K562 (cell line): ENCODE results near the gene MRTFB. TPM values are rescaled to one million over a fixed set of nuclear protein-coding genes. Genes with fewer than 3 reads are reported as not detected.

Source experiments
- ATAC-seq: fragments of 200-7000 bp; cut with Tn5 transposase; 3 replicates; pipeline ENCODE4 v1.9.1; 2020; ENCODE audit warnings: moderate library complexity
- BruUV-seq: library from RNA; stranded (reverse); fragments of 400-500 nt; replicated peaks from 2 replicates; lab custom pipeline; 2021; lab: Mats Ljungman, UMichigan
- CTCF ChIA-PET: fragments of 300-600 bp; formaldehyde crosslinking; extraction: SDS; loops from one replicate; lab custom pipeline; 2021; ENCODE audit warnings: low intra/inter-chr PET ratio; lab: Yijun Ruan, JAX
- POLR2A ChIA-PET: fragments of 300-600, 350-650 bp; sonication (Branson Sonifier 250); formaldehyde crosslinking; extraction: SDS; loops from one replicate; lab custom pipeline; 2021; ENCODE audit warnings: antibody characterized with exemption, inconsistent platforms; lab: Yijun Ruan, JAX
- DNase-seq, 4 experiments: peaks; one replicate each; pipeline versions ENCODE4 v3.0.0 to v3.0.0-alpha.2; 2011 to 2018; ENCODE audit warnings: low spot score in 3 of 4, mixed read lengths in 3 of 4; ENCODE audit errors: extremely low read depth in 1 of 4
- FAIRE-seq: peaks from 2 replicates; lab custom pipeline; 2011; peaks lifted over from hg19 to GRCh38; lab: Jason Lieb, UNC
- H2AFZ ChIP-seq: 2 replicates; pipeline ENCODE4 v1.6.0; 2011; ENCODE audit warnings: low read depth, low read length, control low read depth, inconsistent platforms
- H3K27ac ChIP-seq: fragments of 200-600 bp; 3 replicates; pipeline ENCODE4 v1.8.0; 2011; ENCODE audit warnings: low read depth, mild to moderate bottlenecking, control low read depth, inconsistent platforms, low read length, moderate library complexity, mixed read lengths; ENCODE audit errors: extremely low read depth
- H3K27me3 ChIP-seq, 2 experiments: fragments of 300-600 bp in 1 of 2; 2 replicates in 1 of 2; 3 replicates in 1 of 2; pipeline versions ENCODE4 v1.6.0 to v1.8.0; 2011; ENCODE audit warnings: inconsistent platforms in 2 of 2, low read length in 2 of 2, mild to moderate bottlenecking in 1 of 2, mixed read lengths in 1 of 2, moderate library complexity in 1 of 2; ENCODE audit not compliant: control insufficient read depth in 2 of 2, insufficient read depth in 2 of 2
- H3K36me3 ChIP-seq: fragments of 300-600 bp; 3 replicates; pipeline ENCODE4 v1.8.0; 2011; ENCODE audit warnings: mild to moderate bottlenecking, low read length, inconsistent platforms; ENCODE audit not compliant: control insufficient read depth, insufficient read depth
- H3K4me1 ChIP-seq, 2 experiments: fragments of 200-600 bp in 1 of 2; replicated peaks in 1 of 2; 2 replicates in 1 of 2; 3 replicates in 1 of 2; pipeline versions ENCODE4 v1.5.1 to v1.8.0; 2011; ENCODE audit warnings: inconsistent platforms in 2 of 2, low read length in 2 of 2, mild to moderate bottlenecking in 1 of 2, mixed read lengths in 1 of 2, moderate library complexity in 1 of 2; ENCODE audit not compliant: control insufficient read depth in 2 of 2, insufficient read depth in 2 of 2
- H3K4me2 ChIP-seq: 2 replicates; pipeline ENCODE4 v1.6.1; 2011; ENCODE audit warnings: low read length, control low read depth, inconsistent platforms, mixed read lengths; ENCODE audit not compliant: insufficient read depth
- H3K4me3 ChIP-seq: fragments of 200-600 bp; sonication (generic), shearing (Covaris generic); 2 replicates; pipeline ENCODE4 v1.5.1; 2016; ENCODE audit warnings: control low read depth, inconsistent platforms
- H3K79me2 ChIP-seq: fragments of 200-600 bp; 3 replicates; pipeline ENCODE4 v1.8.0; 2011; ENCODE audit warnings: low read length, inconsistent platforms; ENCODE audit not compliant: control insufficient read depth, insufficient read depth
- H3K9ac ChIP-seq, 2 experiments: 2 replicates each; pipeline versions ENCODE4 v1.6.0 to v1.6.1; 2011; ENCODE audit warnings: low read depth in 2 of 2, low read length in 2 of 2, control low read depth in 1 of 2, inconsistent platforms in 1 of 2, mild to moderate bottlenecking in 1 of 2, mixed read lengths in 1 of 2; ENCODE audit not compliant: insufficient read depth in 1 of 2
- H3K9me1 ChIP-seq: one replicate; pipeline ENCODE4 v1.6.0; 2011; ENCODE audit warnings: inconsistent platforms, mild to moderate bottlenecking, low read length, moderate library complexity; ENCODE audit not compliant: control insufficient read depth, insufficient read depth
- H3K9me3 ChIP-seq: replicated peaks from 2 replicates; pipeline ENCODE4 v1.5.1; 2011; ENCODE audit warnings: low read depth, low read length, inconsistent platforms; ENCODE audit not compliant: control insufficient read depth, insufficient read depth
- H4K20me1 ChIP-seq: replicated peaks from 2 replicates; pipeline ENCODE4 v1.6.1; 2011; ENCODE audit warnings: low read length, inconsistent platforms, mixed read lengths; ENCODE audit not compliant: control insufficient read depth, insufficient read depth
- CEBPG ChIP-seq, 3 experiments: fragments of 200-800 bp in 1 of 3; sonication (Bioruptor generic) in 1 of 3; sonication (generic) in 1 of 3; formaldehyde crosslinking in 1 of 3; IDR thresholded peaks in 2 of 3; conservative IDR thresholded peaks in 1 of 3; 2 replicates each; pipeline versions ENCODE4 v1.6.1 to v1.8.0; 2016 to 2022; ENCODE audit warnings: missing compliant biosample characterization in 2 of 3, missing genetic modification characterization in 2 of 3, mild to moderate bottlenecking in 1 of 3, missing genetic modification reagents in 1 of 3
- RREB1 ChIP-seq: fragments of 250-450 bp; sonication (Bioruptor Pico); IDR thresholded peaks from 2 replicates; pipeline ENCODE4 v1.4.0; 2020
- ZBTB7A ChIP-seq: IDR thresholded peaks from 2 replicates; pipeline ENCODE4 v1.6.1; 2011; ENCODE audit warnings: low read depth, mild to moderate bottlenecking, low read length, moderate library complexity, borderline replicate concordance; ENCODE audit not compliant: control insufficient read depth
- ZFP36 ChIP-seq: fragments of 150-350 bp; IDR thresholded peaks from 2 replicates; pipeline ENCODE4 v1.6.1; 2018; ENCODE audit warnings: low read length, low read depth; ENCODE audit not compliant: partially characterized antibody
- ZNF134 ChIP-seq: fragments of 250-450 bp; sonication (Bioruptor Pico); conservative IDR thresholded peaks from 2 replicates; pipeline ENCODE4 v1.4.0; 2020
- ZNF444 ChIP-seq: fragments of 250-450 bp; sonication (Bioruptor Pico); IDR thresholded peaks from 2 replicates; pipeline ENCODE4 v1.4.0; 2020; ENCODE audit warnings: mild to moderate bottlenecking, moderate library complexity
- WGBS: fragments of 100-300 bp; shearing (Covaris generic); methylation state at CpG from one replicate; pipeline ENCODE4 v1.1.6; 2016; ENCODE audit warnings: low coverage, mixed read lengths; ENCODE audit not compliant: insufficient coverage; ENCODE audit errors: missing lambda C conversion rate; 5-methylcytosine and 5-hydroxymethylcytosine counted together
- in situ Hi-C: fragments of 300-500 bp; cut with MboI; formaldehyde crosslinking; loops from 4 replicates; pipeline ENCODE4 v1.15.0; 2018; ENCODE audit warnings: inconsistent platforms, mixed read lengths
- intact Hi-C: fragments of 100-400 bp; cut with micrococcal nuclease; formaldehyde crosslinking; loops from 2 replicates; pipeline ENCODE4 v1.14.2; 2022
- polyA plus RNA-seq, 8 experiments: library from polyadenylated mRNA; depleted of rRNA in 4 of 8; stranded (reverse) in 5 of 8; unstranded in 3 of 8; fragments of >200 nt; fragmentation: Nextera tagmentation in 2 of 8; fragmentation: Illumina TruSeq in 1 of 8; extraction: Ambion mirVana in 2 of 8; extraction: Trizol in 1 of 8; gene quantifications; 2 replicates each; pipeline versions ENCODE4 v1.2.1 to v1.2.3, GENCODE V29; 2011 to 2014; ENCODE audit warnings: inconsistent platforms in 1 of 8, missing spikeins in 1 of 8
- total RNA-seq, 7 experiments: library from RNA; depleted of rRNA in 6 of 7; stranded (reverse); fragments of >200 nt in 6 of 7; fragmentation: Illumina TruSeq in 2 of 7; extraction: Trizol in 2 of 7; gene quantifications; 2 replicates each; pipeline versions ENCODE4 v1.2.1 to v1.2.3, GENCODE V29; 2011 to 2021; ENCODE audit warnings: low replicate concordance in 1 of 7
- TF ChIP-seq, protein P1 (sequence below): IDR thresholded peaks from 2 replicates; pipeline ENCODE4 v1.6.1; 2012; ENCODE audit warnings: low read depth, low read length, improper control_type of control experiment, borderline replicate concordance

The MRTFB gene
- total and polyA plus RNA-seq, 9 of the 15 experiments (the other 6 are each of a cell fraction or from before 2014, with no cell fraction given): 2.2 to 12.7 (median 7.0) TPM

DNA sequence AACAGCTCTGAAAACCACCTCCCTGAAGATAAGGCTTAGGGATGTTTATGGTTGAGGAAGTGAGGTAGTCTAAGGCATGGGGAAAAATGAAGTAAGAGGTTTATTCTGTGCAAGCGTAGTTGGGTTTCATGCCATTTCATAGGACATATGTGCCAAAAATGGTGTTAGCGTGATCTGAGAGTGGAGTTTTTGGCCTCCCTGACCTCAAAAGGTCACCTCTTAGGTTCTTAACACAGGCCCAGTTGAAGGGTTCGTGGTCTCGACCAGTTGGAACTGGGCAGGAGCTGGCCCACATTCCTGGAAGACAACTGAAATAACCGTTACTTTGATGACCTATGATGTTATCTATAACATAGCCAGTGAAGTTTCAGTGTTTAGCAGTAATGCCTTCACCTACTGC, 57.0 kb downstream of the MRTFB start (continued):
- no peak for TF ChIP-seq RREB1 (CRISPR knock-in tag)
- no peak; the same call in 1 of the 2 replicates for TF ChIP-seq CEBPG (CRISPR knock-in tag; IDR thresholded peaks at IDR 0.05)
- TF ChIP-seq CEBPG (tag; conservative IDR thresholded peaks at IDR 0.05 in 1 of 2, IDR thresholded peaks at IDR 0.05 in 1 of 2): 0 out of 4 replicates have a peak, but pooled peaks of 1 of the 2 experiments have one; percentile 23
- TF ChIP-seq ZNF134 (CRISPR knock-in tag): no peak

DNA sequence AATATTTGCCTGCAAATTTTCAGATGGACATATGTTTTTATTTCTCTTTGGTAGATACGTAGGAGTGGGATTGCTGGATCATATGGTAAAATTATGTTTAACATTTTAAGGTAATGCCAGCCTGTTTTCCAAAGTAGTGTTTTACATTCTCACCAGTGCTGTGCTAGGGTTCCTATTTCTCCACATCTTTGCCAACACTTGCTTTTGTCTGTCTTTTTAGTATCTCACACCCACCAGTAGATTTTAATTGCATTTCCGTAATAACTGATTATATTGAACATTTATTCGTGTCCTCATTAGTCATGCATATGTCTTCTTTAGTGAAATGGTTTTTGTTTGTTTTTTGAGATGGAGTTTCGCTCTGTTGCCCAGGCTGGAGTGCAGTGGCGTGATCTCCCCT, 58.4 kb downstream of the MRTFB start:
- ATAC-seq: no peak
- no peaks in the 10 kb centered on the region; the same call in 2 of the 3 replicates for H3K36me3 ChIP-seq
- H3K4me2 ChIP-seq: no peak overlapping the region
- CTCF ChIA-PET: no interaction called here
- peaks cover 44% of the 10 kb centered on the region for H3K79me2 ChIP-seq
- H4K20me1 ChIP-seq: no peaks in the 10 kb centered on the region
- no peak for DNase-seq
- in situ Hi-C loops: no loop called here
- intact Hi-C loops: no loop called here
- peaks cover 3% of the 10 kb centered on the region; the same call in 1 of the 2 replicates for H3K9me3 ChIP-seq
- peaks cover 16 to 22% of the 10 kb centered on the region in 2 experiments for H3K4me1 ChIP-seq
- H3K27me3 ChIP-seq: no peaks in the 10 kb centered on the region
- no peak overlapping the region for H2AFZ ChIP-seq
- no peak overlapping the region; the same call in 2 of the 3 replicates for H3K27ac ChIP-seq
- BruUV-seq: no TSS peak
- no peak overlapping the region for H3K4me3 ChIP-seq
- no peak overlapping the region for H3K9ac ChIP-seq
- TF ChIP-seq, protein P1, sequence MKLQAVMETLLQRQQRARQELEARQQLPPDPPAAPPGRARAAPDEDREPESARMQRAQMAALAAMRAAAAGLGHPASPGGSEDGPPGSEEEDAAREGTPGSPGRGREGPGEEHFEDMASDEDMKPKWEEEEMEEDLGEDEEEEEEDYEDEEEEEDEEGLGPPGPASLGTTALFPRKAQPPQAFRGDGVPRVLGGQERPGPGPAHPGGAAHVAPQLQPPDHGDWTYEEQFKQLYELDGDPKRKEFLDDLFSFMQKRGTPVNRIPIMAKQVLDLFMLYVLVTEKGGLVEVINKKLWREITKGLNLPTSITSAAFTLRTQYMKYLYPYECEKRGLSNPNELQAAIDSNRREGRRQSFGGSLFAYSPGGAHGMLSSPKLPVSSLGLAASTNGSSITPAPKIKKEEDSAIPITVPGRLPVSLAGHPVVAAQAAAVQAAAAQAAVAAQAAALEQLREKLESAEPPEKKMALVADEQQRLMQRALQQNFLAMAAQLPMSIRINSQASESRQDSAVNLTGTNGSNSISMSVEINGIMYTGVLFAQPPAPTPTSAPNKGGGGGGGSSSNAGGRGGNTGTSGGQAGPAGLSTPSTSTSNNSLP: no peak
- peak; percentile 7 for TF ChIP-seq ZFP36
- TF ChIP-seq ZNF444 (CRISPR knock-in tag): no peak
- TF ChIP-seq ZBTB7A: no peak
- 100% methylated on average over 5 of the region's 5 CpGs for WGBS
- no peaks in the 10 kb centered on the region for H3K9me1 ChIP-seq
- no peak for FAIRE-seq
- POLR2A ChIA-PET: interaction anchor here (1.1 kb wide), 1 partner anchor 19 kb away, joined by 4 read pairs; no protein-coding TSS in a partner anchor
